Ovary (tissue), 9 donors: ENCODE results near the gene INTS15. TPM values are rescaled to one million over a fixed set of nuclear protein-coding genes. Genes with fewer than 3 reads are reported as not detected.

Experiments used
- DNase-seq, 5 donors: peaks; one replicate each; pipeline ENCODE4 v3.0.0-alpha.2; 2019 to 2020
- H3K27ac ChIP-seq, 2 donors: fragments of 200-600 bp; one replicate each; pipeline versions ENCODE4 v1.5.1 to v1.8.0; 2019 to 2022
- H3K27me3 ChIP-seq: fragments of 200-600 bp; one replicate; pipeline ENCODE4 v1.8.0; 2022
- H3K36me3 ChIP-seq: fragments of 200-600 bp; sonication (generic); one replicate; pipeline ENCODE4 v1.5.1; 2019
- H3K4me1 ChIP-seq: one replicate; pipeline ENCODE4 v1.8.1; 2013; ENCODE audit warnings: mild to moderate bottlenecking, moderate library complexity; ENCODE audit not compliant: insufficient read depth
- H3K4me3 ChIP-seq: fragments of 200-600 bp; sonication (generic); one replicate; pipeline ENCODE4 v1.5.1; 2017
- H3K9me3 ChIP-seq, 2 donors: fragments of 200-600 bp in 1 of 2; sonication (generic) in 1 of 2; one replicate each; pipeline versions ENCODE4 v1.5.1 to v1.8.1; 2013 to 2019; ENCODE audit warnings: mild to moderate bottlenecking in 1 of 2, moderate library complexity in 1 of 2
- CTCF ChIP-seq, 3 donors: fragments of 450-650 bp in 2 of 3; fragments of 200-600 bp in 1 of 3; IDR thresholded peaks; one replicate each; pipeline versions ENCODE4 v1.5.1 to v1.8.0; 2016 to 2022; ENCODE audit warnings: antibody characterized with exemption in 3 of 3, mild to moderate bottlenecking in 1 of 3
- EP300 ChIP-seq: sonication (generic); formaldehyde crosslinking; IDR thresholded peaks from one replicate; pipeline ENCODE4 v1.6.1; 2017; ENCODE audit warnings: antibody characterized with exemption
- POLR2A ChIP-seq: fragments of 450-650 bp; IDR thresholded peaks from one replicate; pipeline ENCODE4 v1.6.1; 2017; ENCODE audit warnings: antibody characterized with exemption, mild to moderate bottlenecking, moderate library complexity
- WGBS, 3 donors: extraction: QIAGEN DNeasy Blood & Tissue Kit in 1 of 3; methylation state at CpG; one replicate each; pipeline versions ENCODE4 v1.1.5 to v1.1.7; 2013 to 2017; 5-methylcytosine and 5-hydroxymethylcytosine counted together
- intact Hi-C, 4 donors: fragments of 100-400 bp; cut with DNase I; formaldehyde crosslinking; loops; one replicate each; pipeline versions ENCODE4 v1.11.0 to v1.15.1; 2022 to 2023
- polyA plus RNA-seq, 2 donors: library from polyadenylated mRNA; stranded (reverse); fragments of 200-250 nt in 1 of 2; fragments of 350-450 nt in 1 of 2; fragmentation: Illumina TruSeq in 1 of 2; extraction: RNeasy Lipid Tissue Mini Kit (QIAGEN cat#74804) in 1 of 2; gene quantifications; one replicate each; pipeline ENCODE4 v1.2.3, GENCODE V29; 2013 to 2014
- total RNA-seq, 7 donors: library from RNA; depleted of rRNA in 2 of 7; stranded (reverse); fragments of >200 nt in 2 of 7; fragmentation: NEBNext Ultra II Directional in 3 of 7; extraction: Animal tissue kit (Norgen Biotek cat#: 25700) in 3 of 7; gene quantifications; one replicate each; pipeline versions ENCODE4 v1.1.0 to v1.2.4, GENCODE V29; 2016 to 2023
- donor health status: DM: no; HTN: no; CAD: no; lungs with moderate emphysema.
- donor health status: DM: no; HTN: no; CAD: no.
- donor health status: Bipolar disorder and iron deficiency.
- donor health status: DM: yes; HTN: yes; CAD: no.
- donor health status: DM: no; HTN: no; CAD: no.
- donor health status: DM: yes; HTN: yes; CAD: no.

Gene INTS15
- total and polyA plus RNA-seq, 9 donors: 20.3 to 35.0 (median 30.2) TPM

- DNase-seq: peak in 2 of 5 donors; percentile 17 to 29
- Histone ChIP-seq H3K27ac (no peak overlapping the region), H3K4me1 (no peaks in the 10 kb centered on the region), H3K36me3 (no peaks in the 10 kb centered on the region), H3K9me3 (no peaks in the 10 kb centered on the region), H3K27me3 (no peaks in the 10 kb centered on the region), H3K4me3 (no peak overlapping the region)
- WGBS, 3 donors: 96 to 98% (median 97%) methylated on average over 32 of the region's 32 CpGs
- no peak for TF ChIP-seq EP300
- no peak for TF ChIP-seq CTCF (IDR thresholded peaks at IDR 0.05)
- TF ChIP-seq POLR2A: no peak
- intact Hi-C loops: no loop called here
Observed at GRCh38 chr7:6651851-6652445, 62.1 kb downstream of the INTS15 start.

DNA sequence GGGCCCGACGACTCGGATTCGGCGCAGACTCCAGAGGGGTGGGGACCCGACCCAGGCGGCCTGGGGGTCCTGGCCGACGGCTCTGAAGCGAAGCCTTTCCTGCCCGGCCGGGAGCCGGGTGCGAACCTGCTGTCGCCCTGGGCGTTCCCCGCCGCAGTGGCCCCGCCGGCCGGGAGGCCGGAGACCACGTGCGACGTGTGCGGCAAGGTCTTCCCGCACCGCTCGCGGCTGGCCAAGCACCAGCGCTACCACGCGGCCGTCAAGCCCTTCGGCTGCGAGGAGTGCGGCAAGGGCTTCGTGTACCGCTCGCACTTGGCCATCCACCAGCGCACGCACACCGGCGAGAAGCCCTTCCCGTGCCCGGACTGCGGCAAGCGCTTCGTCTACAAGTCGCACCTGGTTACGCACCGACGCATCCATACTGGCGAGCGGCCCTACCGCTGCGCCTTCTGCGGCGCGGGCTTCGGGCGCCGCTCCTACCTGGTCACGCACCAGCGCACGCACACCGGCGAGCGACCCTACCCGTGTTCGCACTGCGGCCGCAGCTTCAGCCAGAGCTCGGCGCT lies 62.7 kb downstream of the INTS15 start:
- peak in 2 of 5 donors; percentile 20 to 34 for DNase-seq
- no peaks in the 10 kb centered on the region for H3K9me3 ChIP-seq
- 94 to 96% (median 95%) methylated on average over 73 to 75 of the region's 75 CpGs for WGBS, 3 donors
- H3K27me3 ChIP-seq: no peaks in the 10 kb centered on the region
- H3K36me3 ChIP-seq: no peaks in the 10 kb centered on the region
- no peak for TF ChIP-seq EP300
- TF ChIP-seq POLR2A: no peak
- TF ChIP-seq CTCF (IDR thresholded peaks at IDR 0.05): no peak
- no peak overlapping the region for H3K27ac ChIP-seq
- intact Hi-C loops: no loop called here
- H3K4me3 ChIP-seq: no peak overlapping the region
- no peaks in the 10 kb centered on the region for H3K4me1 ChIP-seq

DNA sequence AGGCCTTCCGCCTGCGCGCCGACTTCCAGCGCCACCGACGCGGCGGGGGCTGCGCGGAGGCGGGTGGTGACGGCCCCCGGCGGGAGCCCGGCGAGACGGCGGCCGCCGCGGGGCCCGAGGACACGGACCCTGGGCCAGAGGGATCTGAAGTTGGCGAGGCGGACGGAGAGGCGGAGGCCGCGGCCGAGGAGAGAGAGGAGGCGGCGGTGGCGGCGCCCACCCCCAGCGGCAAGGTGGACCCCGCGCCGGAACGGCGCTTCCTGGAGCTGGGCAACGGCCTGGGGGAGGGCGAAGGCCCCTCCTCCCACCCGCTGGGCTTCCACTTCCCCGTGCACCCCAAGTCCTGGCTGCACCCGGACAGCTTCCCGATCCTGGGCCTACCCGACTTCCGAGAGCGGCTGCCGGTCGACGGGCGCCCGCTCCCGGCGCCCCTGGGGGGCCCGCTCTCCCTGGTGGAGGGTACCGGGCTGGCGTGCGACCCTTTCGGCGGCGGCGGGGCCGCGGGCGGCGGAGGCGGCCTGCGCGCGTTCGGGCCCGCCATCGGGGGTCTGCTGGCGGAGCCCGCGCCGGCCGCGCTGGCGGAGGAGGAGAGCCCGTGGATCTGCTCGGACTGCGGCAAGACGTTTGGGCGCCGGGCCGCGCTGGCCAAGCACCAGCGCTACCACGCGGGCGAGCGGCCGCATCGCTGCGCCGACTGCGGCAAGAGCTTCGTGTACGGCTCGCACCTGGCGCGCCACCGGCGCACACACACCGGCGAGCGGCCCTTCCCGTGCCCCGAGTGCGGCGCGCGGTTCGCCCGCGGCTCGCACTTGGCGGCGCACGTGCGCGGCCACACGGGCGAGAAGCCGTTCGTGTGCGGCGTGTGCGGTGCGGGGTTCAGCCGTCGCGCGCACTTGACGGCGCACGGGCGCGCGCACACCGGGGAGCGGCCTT lies 63.5 kb downstream of the INTS15 start:
- no peaks in the 10 kb centered on the region for H3K9me3 ChIP-seq
- H3K36me3 ChIP-seq: no peaks in the 10 kb centered on the region
- DNase-seq: no peak
- no peak overlapping the region for H3K4me3 ChIP-seq
- intact Hi-C loops: no loop called here
- no peak overlapping the region for H3K27ac ChIP-seq
- 89 to 93% (median 92%) methylated on average over 136 to 146 of the region's 146 CpGs for WGBS, 3 donors
- TF ChIP-seq CTCF (IDR thresholded peaks at IDR 0.05): no peak
- TF ChIP-seq POLR2A: no peak
- no peak for TF ChIP-seq EP300
- no peaks in the 10 kb centered on the region for H3K4me1 ChIP-seq
- H3K27me3 ChIP-seq: no peaks in the 10 kb centered on the region

GRCh38 chr7:6654113-6654841 lies 64.5 kb downstream of the INTS15 start:
- no peaks in the 10 kb centered on the region for H3K36me3 ChIP-seq
- 91 to 93% (median 91%) methylated on average over 83 to 94 of the region's 94 CpGs for WGBS, 3 donors

More at GRCh38 chr7:6654113-6654841, 64.5 kb downstream of the INTS15 start:
- Histone ChIP-seq H3K4me1 (no peaks in the 10 kb centered on the region), H3K4me3 (no peak overlapping the region), H3K27me3 (no peaks in the 10 kb centered on the region), H3K9me3 (no peaks in the 10 kb centered on the region), H3K27ac (no peak overlapping the region)
- DNase-seq: peak in 1 of 5 donors; percentile 19
- TF ChIP-seq CTCF (IDR thresholded peaks at IDR 0.05): no peak
- intact Hi-C loops: no loop called here
